ENCODE measurements around the gene CERS3.

Gene CERS3

DNA sequence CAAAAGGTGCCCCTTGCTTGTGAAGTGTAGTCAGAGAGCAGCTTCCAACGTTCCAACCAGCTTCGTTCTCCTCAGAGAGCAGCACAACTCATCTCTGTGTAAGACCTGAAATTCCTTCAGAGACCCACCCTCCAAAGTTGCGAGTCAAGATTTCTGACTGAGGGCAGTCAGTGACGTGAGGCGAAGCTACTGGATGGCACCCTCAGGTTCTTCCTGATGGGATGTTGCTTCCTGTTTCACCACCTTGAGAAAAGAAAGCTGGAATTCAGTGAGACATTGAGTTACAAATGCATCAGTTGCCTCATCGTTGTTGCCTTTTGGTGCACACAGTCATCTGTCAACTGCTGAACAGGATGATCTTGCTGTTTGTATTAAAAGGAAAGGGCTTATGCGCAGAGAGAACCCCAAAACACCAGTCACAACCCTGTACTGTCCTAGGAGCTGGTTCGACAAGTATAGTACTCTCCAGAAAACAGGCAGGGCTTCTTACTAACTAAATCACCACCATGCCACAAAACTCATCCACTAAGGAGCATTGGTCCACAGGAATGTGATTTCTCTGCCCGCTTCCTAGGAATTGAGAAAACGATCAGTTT is at the start of gene CERS3:
TSS of gene CERS3 (minus strand) at position 118 of the 596 bp plus-strand sequence. CDS start 27,101 bp downstream, outside the sequence.
- DNase-seq, result no peak

DNA sequence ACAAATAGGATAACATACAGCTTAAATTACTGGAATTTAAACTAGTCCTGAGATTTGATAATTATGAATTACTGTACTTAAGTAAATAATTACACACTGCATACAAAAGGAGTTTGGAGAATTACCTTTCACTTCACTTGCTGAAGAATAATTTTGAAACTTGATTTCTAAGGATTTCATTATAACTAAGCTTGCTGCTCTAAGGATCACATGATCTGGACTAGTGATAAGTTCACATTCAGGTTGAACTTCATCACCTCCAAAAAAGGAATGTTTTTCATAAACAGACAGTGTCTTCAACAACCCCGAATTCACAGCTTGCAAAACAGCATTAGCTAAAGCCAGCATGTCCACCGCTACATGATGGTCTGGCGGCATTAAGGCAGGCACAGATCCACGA is 44.8 kb upstream of the CERS3 start:
- DNase-seq, result no peak

DNA sequence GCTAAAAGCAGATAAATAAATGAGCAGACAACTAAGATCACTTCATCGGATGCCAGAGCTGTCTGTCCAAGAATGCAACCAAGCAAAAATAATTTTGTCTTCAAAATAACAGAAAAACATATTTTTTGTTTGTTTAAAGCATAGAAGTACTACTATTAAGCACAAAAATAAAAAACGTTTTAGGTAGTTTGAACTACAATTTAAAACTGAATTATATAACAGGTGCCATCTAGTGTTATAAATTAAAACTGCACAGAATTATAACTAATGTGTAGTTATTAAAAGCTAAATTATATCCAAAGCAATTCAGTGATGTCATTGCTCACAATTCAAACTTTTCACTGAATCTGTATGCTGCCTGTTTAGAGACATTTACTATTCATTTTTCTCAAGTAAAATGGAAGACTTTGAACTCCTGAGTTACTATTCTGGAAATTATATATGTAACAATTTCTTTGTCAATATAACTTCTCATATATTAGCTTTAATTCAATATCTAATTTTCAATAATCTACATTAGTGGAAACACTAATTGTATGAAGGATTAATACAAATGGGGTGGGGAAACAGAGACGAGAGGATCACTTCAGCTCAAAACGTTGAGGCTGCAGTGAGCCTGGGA is 43.7 kb upstream of the CERS3 start:
- DNase-seq, result no peak

DNA sequence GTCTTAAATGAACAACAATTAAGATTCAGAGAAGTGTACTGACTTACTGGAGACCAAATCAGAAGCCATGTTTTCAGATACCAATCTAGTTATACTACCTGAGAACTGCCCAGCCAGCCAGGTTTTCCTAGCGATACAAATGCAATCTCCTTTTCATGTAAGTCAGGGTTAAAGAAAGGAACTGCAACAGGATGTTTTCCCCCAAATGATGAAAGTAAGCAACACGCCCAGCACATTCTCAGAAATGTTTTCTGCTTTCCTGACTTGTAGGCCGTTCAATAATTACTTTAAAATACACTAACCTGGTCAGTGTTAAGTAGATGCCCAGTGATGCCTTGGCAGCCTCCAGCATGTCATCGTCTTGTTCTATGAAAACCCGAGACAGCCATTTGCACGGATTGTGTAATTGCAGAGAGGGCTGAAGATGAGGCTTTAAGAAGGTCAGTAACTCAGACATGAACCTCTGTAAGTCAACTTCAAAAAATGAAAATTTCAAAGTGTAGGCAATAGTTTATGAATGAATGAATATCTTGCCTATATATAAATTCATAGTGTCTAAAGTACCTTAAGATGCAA is 42.9 kb upstream of the CERS3 start:
- no peak for DNase-seq

DNA sequence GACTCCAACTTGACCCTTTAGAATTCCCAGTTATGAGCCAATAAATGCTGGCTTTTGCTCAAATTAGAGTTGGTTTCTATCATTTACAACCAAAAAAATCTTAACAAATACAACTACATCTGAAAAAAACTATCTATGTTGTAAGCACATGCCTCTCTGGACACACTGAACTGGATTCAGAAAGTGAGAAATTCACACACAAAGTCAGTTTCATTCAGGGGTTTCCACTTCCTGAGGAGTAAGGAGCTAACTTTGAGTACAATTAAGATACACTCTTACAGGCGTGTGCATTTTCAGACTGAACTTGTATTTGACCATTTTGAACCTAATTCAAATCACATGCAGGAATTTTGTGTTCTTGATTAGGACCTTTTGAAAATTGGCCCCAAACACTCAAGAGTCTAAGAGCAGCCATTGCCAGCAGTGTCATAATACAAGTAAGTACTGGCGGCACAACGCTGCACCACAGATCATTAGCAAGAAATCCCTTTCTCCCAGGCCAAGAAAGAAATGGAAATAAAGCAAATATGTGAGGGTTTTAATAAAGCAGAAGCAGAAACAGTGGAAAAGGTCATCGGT is 42.1 kb upstream of the CERS3 start:
- DNase-seq, result no peak

DNA sequence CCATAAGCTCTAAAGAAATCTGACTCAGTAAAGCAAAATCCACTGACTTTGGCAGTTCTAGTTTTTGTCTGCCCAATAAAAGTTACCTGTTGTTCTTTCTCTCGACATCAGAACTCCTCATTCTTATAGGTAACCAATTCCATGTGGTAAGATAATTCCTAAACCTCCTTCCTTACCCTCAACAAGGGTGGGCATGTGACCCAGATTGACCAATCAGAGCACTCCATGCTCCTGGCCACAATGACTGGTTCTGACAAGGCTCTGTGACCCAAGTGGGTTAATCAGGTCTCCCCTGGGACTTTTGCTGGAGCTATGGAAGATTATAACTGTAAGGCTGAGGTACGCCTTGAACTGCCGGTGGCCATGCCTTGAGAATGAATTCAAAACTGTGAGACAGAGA is 41.5 kb upstream of the CERS3 start:
- no peak for DNase-seq

DNA sequence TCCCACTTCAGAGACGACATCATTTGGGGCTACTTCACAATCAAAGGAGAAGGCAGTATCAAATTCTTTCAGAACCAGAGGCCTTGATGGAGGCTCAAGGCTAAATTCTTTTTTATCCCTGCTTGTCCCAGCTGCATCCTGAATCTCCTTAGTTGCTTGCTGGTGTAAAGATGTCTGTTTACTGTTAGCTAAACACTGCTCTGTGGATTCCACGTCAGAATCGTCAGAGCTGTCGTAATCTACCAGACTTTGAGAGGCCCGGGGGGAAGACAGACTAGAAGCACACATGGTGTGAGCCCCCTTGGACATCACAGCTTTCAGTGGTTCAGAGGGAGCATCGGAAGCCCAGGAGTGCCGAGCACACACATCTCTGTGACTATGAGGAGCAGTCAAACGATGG is 40.6 kb upstream of the CERS3 start:
- no peak for DNase-seq

DNA sequence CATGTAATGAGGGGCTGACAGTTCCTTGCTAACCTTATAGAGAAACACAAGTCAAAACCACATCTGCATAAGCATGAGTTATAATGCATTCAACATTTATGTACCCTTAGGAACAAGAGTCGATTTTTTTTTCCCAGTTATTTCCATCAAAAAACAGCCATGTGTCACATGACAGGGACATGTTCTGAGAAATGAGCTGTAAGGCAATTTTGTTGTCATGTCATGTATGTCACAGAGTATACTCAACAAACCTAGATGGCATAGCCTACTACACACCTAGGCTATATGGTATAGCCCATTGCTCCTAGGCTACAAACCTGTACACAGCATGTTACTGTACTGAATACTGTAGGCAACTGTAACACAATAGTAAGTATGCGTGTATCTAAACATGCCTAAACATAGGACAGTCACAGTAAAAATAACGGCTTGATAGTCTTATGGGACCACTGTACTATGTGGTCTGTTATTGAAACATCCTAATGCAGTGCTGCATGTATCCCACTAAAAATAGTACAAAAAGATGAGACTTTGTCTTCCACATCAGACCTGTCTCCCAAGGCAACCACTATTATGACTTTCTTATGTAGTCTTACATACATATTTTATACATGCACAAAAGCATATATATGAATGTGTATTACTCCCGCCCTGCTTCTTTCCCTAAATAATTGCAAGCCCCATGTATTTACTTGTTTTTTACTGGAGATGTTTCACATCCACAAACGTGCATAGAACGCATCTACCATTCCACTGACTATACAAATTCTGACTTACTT is 38.3 kb upstream of the CERS3 start:
- DNase-seq, result no peak

DNA sequence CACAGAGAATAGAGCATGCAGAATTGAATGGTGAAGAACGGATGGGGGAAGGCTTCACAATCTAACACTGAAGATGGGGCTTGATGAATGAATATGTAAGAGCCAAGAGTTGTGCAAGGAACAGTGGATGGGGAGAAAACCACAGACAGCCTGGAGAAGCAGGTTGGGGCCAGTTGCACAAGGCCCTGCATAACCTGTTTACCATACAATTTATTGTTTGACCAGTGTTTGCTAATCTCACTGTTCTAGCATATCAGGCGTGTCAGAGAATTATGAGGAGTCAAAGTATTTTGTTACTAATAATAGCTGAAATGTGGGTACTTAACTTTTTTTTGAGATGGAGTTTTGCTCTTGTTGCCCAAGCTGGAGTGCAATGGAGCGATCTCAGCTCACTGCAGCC is 36.8 kb upstream of the CERS3 start:
- no peak for DNase-seq

DNA sequence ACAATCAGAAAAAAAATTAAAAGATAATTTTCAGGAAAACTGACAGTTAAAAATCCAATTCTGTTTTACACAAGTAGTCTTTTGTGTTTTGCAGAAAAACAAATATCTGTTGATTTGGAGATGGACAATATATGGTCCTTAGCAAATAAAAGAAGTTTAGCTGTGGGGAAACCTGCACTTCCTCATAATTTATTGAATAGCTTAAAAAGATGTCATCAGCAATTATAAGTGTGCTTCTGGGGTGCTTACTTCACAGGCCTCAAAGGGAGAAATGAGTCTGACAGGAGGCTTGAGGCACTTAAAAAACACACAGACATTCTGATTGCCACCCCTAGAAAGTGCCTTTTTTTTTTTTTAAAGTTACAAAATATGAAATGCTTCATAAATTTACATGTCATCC is 31.6 kb upstream of the CERS3 start:
- no peak for DNase-seq

DNA sequence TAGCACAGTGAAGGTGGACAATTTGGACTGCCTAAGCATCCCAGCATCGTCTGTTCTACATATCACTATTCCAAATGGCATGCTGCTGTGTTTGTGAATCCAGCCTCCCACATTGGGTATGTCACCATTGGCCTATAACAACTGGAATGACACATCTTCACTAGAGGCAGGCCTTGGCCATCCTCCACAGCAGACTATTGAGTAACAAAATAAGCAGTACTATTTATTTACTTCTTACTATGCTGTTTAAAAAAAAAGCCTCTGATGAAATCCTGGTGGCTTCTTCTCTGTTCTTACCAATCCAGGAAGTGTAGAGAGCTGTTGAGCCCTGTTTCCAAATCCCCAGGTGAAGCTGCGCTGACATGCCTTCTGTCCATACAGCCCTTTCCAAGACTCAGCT is 30.6 kb upstream of the CERS3 start:
- no peak for DNase-seq

DNA sequence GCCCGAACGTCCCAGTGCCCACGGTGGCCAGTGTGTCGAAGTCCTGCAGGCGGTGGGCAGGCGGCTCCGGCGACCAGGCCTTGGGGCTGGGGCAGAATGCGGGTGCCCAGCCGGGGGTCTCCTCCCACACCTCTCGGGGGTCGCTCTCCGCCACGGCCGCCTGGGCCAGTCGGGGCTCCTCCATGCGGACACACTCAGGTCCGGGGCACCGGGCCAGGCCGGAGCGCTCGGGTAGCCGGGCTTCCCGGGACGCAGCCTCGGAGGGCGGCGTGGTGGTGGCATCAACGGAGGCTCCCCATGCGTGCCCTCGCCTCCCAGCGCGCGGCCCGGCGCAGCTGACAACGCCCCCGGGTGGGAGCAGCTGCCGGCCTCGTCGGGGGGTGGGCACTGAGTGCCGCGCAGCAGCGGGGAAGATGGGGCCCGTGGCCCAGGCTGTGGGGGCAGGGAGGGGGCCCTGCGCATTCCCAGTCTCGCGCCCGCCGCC is 30.1 kb upstream of the CERS3 start:
- no peak for DNase-seq

DNA sequence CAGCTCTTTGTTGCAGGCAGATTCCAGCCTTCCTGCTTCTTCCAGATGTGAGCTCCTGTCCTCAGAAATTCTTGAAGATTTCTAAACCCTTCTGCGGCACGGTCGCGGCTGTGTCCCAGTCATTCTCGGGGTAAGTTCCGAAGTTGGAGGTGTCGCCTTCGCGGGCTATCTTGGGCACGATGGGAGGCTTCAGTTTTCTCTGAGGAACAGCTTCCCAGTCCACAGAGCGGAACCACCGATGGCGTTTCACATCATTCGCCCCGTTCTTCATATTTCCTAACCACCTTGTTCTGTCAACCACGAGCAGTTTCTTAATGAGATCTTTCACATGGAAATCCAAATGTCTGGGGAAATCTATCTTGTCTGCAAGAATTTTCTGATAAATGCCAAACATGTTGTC is 24.7 kb upstream of the CERS3 start:
- no peak for DNase-seq

DNA sequence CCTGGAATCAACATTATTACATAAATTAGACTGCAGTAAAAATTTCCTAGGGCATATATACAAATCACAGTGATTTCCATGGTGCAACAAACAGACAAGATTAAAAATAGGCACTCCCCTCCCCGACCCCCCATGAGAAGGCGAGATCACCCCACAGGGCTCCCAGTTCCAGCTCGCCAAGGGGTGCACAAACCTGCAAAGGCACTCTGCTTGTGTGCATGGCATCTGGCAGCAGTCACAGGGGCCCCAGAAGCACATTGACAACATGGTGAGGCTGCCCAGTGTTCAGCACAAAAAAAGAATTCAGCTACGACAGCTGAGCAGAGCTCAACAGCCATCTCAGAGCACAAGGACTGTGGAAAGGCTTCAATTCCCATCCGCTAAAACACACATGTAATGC is 19.2 kb upstream of the CERS3 start:
- no peak for DNase-seq

DNA sequence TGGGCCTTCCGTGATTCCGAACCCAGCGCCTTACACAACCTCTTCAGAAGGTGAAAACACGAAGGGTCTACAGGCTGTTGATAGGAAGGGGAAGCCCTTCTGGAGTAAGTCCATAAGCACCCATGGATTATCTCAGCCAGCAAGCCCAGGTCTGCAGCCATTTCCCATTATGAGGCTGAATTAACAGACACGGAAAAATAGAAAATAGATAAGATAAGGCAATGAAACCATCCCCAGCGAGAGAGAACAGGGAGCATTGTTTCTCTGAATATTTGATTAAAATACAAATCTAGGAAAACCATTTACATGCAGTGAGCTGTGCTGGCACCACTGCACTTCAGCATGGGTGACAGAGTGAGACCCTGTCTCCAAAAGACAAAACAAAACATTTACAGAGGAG is 16.2 kb upstream of the CERS3 start:
- no peak for DNase-seq

DNA sequence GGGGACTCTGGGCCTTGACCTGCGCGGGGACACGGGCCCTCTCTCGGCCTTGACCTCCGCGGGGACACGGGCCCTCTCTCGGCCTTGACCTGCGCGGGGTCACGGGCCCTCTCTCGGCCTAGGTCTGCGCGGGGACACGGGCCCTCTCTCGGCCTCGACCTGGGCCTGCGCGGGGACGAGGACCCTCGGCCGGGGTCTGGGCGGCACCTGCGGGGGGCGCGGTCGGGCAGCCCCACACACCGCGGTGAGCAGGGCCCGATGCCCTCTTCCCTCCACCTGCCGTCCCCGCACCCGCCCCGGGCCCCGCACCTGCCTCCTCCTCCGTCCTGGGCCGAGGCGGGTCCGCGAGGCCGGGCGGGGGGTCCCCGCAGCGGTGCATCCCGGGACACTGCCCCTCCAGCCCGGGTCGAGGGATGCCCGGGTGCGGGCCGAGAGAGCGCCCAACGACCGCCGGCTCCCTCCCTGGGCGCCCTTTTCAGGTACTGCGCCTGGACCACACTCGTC is 15.6 kb upstream of the CERS3 start:
- no peak for DNase-seq

DNA sequence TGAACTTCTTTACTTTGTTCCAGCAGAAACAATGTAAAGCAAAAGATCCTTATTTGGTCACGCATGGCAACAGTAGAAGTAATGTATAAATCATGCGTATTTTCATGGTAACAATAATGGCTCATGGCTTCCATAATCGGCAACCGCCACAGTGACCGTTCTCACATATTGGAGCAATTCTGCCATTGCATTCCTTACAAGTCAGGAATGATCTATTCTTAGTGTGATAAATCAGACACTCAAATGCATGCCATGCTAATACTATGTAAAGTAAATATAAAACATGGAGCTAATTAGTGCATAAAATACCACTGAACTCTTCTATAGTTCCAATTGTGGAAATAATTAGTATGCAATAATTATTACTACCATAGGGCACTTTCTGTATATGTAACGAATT is 13.5 kb upstream of the CERS3 start:
- DNase-seq, result no peak

DNA sequence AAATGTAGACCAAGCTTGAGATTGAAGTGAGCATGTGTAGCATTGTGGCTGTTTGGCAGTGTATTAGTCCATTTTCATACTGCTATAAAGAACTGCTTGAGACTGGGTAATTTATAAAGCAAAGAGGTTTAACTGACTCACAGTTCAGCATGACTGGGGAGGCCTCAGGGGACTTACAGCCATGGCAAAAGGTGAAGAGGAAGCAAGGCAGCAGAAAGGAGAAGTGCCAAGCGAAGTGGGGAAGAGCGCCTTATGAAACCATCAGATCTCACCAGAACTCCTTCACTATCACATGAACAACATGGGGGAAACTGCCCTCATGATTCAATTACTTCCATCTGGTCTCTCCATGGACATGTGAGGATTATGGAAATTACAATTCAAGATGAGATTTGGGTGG is 8.6 kb upstream of the CERS3 start:
- no peak for DNase-seq

DNA sequence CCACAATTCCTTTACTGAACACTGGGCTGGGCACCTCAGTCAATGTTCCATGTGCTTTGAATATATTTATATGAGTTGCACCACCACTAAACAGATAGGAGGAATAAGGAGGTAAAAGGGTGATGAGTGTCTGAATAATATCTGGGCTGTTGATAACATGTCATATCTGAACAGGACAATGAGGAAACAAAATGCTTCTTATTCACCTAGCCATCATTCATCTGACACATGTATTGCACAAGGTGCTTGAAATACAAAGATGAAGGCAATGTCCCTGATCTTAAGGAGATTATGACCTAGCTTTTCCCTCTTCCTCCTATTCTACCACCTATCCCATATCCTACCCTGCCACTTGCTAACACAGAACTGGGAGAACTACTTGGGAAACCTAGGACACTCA is 8.0 kb upstream of the CERS3 start:
- DNase-seq, result no peak

DNA sequence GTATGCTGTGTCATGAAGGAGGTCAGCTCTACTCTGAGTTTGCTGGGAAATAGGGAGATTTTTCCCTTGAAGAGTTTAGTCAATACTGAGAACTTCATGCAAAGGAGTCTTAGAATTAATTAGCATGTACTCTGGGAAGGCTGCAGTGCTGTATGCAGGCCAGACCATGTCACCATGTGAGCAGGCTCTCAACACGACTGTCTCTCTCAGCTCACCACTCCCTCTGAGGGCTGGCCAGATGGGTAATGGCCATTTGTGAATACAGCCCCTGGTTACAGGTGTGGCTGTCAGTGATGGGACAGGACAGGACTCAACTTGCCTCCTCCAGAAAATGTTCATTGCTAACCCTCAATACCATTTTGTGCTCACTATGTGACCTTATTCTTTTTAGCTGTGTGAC is 5.1 kb upstream of the CERS3 start:
- DNase-seq, result no peak

DNA sequence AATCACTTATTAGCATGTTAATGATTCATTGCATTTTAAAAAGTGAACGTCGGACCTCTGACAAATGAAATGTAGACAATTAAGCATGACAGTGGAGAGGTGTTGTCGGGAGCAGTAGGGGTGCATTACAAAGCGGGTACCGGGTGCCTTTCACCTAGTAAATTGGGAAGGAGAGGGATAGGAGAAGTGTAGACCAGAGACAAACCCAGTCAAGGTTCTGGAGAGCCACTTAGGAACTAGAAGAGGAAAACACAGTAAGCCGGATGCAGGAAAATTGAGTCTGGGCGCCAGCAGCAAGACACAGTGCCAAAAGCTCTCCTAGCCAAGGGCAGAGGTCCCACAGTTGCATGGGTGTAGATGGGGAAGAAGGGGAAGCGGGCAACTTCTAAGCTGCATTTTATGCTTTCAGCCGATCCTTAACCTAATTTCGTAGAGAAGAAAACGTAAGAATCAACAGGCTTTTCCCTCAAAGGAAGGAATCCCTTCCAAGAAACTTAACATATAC is 3.1 kb upstream of the CERS3 start:
- DNase-seq, result no peak

DNA sequence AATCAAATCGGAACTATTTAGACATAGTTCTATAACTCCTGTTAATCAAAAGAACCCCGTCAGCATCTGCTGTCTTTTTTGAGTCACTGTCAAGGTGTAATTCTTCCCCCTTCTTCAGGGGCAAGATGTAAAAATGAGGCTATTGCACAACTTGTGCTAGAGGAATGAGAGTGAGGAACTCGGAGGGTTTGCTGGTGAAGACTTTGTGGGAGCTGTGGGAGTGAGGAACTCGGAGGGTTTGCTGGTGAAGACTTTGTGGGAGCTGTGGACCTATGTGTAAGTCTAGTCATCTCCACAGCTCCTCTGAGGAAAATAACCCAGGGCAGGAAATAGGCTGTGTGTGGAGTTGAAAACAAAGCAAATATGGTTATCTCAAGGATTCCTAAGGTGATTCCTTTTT is 2.5 kb upstream of the CERS3 start:
- DNase-seq, result no peak

DNA sequence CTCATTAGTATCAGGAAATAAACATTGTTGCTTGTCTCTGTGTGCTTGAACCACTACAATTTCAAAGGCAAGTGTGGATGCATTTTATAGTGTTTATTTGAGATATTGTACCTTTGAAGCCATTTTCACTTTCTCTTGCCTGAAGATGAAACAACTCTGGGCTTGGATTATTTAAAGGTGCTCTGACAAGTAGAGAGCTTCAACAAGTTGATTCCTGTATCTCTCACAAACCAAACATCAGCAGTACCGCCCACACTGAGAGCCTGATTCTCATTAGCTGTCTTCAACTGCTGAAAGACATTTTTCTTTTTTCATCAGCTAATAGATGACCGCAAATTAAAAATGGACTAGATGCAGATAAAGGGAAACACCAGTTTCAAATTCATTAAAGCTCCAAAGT is 806 bp upstream of the CERS3 start:
- no peak for DNase-seq

All from DMS79 treated with DMSO at 0.1 percent for 48 hours (cell line).